GM19468 (cell line): ENCODE data around the gene TPD52L2.
"Not testable (repeated sequence)": the region's sequence is repeated elsewhere in the genome, so short reads cannot be mapped to it uniquely, and the experiment has no call there.

ENCODE experiments used
- ATAC-seq: cut with Tn5 transposase; IDR thresholded peaks from one replicate; pipeline ENCODE4 v1.9.1; 2021; ENCODE audit warnings: mild to moderate bottlenecking, moderate library complexity, moderate number of reproducible peaks; ENCODE audit not compliant: unreplicated experiment; ENCODE audit errors: extremely low read depth

Gene TPD52L2

DNA sequence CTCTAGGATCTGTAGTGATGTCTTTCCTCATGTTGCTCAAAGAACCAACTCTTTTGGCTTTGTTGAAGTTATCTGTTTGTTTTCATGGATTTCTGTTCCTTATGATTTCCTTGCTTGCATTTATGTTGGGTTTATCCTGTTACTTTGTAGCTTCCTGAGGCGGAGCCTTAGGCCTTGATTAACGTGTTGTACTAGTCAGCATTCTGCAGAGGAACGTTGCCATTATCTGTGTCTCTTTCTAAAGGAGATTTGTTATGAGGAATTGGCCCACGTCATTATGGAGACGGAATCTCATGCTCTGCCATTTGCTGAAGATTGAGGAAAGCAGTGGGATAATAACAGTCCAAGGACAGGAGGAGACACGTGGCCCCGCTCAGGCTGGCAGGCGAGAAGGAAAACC lies 61.2 kb downstream of the TPD52L2 start:
- no peak for ATAC-seq

DNA sequence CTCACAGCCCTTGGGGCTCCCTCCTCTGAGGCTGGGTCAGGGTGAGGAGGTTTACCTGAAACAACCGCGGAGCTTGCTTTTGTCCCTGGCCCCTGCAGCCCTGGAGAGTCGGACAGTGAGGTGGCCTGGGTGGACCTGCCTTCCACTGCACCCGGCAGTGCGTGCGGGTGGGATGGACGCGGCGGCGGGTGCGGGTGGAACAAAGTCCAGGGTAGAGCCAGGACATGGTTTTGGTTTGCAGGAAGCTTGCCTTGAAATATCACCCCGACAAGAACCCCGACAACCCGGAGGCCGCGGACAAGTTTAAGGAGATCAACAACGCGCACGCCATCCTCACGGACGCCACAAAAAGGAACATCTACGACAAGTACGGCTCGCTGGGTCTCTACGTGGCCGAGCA lies 64.0 kb downstream of the TPD52L2 start:
- no peak for ATAC-seq

DNA sequence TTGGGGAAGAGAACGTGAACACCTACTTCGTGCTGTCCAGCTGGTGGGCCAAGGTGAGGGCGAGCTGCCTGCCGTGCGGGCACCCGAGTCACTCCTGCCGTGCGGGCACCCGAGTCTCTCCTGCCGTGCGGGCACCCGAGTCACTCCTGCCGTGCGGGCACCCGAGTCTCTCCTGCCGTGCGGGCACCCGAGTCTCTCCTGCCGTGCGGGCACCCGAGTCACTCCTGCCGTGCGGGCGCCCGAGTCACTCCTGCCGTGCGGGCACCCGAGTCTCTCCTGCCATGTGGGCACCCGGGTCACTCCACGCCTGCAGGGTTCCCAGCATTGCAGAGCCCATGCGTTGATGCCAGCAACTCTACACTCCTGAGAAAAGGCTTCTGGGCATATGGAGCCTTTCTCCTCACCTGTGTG lies 64.4 kb downstream of the TPD52L2 start:
- ATAC-seq = not testable (repeated sequence)

DNA sequence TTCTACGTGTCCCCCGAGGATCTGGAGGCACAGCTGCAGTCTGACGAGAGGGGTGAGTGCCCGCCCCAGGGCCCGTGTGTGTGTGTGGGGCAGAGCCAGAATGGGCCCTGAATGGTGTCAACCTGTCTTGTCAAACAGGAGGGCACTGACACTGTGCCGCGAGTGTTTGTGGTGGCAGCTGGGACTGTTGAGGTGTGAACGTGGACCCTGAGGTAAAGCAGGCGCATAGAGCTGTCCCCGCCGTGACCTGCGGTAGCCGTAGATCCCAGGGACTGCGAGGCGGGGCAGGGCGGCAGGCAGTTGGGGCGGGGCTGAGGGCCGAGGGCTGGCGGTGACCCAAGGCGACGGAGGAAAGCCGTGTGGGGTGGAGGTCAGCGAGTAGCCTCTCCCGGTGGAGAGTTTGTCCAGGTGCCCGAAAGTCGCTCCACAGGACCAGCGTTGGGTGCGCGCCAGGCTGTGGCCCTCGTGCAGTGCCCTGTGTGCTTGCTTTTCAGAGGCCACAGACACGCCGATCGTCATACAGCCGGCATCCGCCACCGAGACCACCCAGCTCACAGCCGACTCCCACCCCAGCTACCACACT lies 66.0 kb downstream of the TPD52L2 start:
- ATAC-seq = no peak

DNA sequence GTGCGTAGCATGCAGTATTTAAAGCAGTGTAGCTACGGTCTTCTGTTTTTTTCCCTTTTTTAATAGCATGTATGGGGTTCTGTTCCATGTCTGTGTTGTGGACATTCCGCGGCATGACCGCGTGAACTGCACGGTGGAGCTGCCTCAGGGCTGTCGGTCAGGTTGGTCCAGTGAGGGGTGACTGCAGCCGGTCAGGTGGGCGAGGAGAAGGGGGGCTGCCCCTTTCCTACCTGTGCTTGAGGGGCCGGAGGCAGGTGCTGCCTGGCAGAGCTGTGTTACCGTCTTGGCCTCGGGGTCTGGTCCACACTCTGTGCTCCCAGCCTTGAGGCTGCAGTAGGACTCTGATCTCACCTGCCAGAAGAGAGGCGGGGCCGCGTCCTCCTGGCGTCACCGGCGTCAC lies 66.7 kb downstream of the TPD52L2 start:
- no peak for ATAC-seq

DNA sequence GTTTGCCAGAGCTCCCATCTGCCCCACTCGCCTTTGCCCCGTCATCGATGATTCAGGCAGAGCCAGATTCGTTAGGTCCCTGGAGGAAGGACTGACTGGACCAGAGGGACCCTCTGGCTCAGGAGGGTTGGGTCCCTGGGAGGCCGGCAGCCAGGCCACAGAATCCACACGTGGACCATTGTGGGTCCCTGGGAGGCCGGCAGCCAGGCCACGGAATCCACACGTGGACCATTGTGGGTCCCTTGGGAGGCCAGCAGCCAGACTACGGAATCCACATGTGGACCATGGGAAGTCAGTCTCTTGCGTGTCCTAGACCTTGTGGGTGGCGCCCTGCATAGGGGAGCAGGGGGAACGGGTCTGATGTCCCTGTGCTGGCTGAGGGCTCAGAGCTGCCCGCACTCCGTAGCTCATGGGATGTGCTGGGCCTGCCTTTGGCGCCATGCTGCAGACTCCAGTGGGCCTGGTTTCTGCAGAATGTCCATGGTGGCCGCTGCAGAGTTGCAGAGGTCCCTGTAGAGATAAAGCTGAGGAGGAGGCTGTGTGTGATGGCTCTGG lies 67.6 kb downstream of the TPD52L2 start:
- no peak for ATAC-seq

DNA sequence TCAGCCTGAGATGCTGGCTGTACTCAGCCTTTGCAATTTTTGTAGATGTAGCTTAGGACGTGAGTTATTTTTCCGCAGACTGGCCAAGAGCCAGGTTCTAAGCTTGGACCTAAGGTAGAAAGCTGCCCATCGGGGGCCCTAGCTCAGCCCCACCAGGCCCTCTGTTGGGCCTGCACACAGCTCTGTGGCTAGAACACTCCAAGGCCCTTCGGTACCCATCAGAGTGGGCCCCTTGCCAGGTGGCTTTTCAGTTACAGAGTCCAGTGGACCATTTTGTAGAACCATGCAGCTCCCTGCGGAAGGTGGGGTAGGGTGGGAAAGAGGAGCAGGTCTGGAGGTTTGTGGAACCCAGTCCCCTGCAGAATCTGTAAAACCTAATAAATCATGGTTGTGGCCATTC lies 68.6 kb downstream of the TPD52L2 start:
- ATAC-seq = no peak

DNA sequence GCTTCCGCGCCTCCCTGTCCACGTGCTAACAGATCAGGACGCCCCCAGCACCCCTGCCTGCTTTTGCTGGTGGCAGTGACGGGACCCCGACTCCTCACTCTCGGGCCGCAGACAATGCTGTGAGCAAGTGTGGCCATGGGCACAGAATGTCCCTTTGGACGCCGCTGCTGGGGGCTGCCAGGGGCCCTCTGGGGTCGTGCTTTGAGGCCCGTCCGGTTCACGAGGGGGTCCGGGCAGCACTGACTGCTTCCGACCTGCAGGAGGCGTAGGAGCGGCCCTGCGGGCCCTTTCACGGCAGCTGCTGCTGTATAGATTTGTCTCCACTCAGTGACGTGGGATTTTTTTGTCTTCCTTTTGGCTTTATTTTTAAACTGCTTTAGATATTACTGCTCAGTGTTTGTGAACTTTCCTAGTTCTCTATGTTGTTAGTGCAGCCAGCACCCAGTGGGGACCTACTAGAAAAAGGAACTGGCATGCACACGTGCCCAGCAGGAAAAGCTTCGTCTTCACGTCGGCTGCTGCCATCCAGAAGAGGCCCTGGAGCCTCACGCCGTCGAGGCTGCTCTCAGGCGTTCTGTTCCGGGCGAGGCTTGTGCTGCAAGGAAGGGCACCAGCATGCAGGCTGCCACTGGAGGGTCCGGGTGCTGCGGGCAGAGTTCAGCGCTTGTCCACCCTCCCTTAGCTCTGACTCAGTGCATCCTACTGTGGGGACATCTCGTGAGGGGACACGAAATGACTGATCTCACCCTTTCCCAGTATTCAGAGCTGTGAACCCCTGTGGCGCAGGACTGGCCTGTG lies 69.4 kb downstream of the TPD52L2 start:
- ATAC-seq = no peak

DNA sequence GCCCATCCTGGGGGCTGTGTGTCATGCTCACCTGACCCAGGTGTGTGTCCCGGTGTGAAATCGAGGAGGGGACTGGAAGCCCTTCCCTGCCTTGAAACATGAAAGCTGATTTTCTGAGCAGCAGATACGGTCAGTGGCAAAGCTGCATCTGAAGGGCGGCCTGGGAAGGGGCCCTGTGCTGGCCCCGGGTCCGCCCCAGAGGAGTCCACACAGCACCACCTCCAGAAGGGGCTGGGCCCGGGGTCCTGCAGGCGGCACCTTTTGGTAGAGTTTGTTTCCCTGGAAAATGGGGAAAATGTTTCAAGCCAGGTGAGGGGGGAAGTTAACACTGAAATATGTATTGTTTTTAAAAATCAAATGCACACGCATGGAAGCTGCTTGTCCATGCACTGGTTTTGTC lies 70.4 kb downstream of the TPD52L2 start:
- ATAC-seq = no peak

DNA sequence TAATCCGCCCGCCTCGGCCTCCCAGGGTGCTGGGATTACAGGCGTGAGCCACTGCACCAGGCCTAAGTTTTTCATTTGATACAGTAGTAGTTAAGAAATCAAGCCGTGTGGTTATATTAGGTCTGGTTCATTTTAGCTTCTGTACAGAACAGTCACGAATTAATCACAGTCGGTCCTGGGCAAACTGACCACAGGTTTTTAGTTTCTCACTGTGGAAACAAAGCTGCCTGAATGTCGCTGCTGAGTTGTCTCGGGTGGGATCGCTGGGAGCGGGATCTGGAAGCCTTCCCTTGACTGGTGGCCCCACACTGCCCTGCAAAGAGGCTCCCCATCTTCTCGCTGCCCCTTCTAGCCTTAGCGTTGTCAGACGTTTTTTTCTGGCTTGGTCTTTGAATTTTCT lies 72.5 kb downstream of the TPD52L2 start:
- no peak for ATAC-seq

DNA sequence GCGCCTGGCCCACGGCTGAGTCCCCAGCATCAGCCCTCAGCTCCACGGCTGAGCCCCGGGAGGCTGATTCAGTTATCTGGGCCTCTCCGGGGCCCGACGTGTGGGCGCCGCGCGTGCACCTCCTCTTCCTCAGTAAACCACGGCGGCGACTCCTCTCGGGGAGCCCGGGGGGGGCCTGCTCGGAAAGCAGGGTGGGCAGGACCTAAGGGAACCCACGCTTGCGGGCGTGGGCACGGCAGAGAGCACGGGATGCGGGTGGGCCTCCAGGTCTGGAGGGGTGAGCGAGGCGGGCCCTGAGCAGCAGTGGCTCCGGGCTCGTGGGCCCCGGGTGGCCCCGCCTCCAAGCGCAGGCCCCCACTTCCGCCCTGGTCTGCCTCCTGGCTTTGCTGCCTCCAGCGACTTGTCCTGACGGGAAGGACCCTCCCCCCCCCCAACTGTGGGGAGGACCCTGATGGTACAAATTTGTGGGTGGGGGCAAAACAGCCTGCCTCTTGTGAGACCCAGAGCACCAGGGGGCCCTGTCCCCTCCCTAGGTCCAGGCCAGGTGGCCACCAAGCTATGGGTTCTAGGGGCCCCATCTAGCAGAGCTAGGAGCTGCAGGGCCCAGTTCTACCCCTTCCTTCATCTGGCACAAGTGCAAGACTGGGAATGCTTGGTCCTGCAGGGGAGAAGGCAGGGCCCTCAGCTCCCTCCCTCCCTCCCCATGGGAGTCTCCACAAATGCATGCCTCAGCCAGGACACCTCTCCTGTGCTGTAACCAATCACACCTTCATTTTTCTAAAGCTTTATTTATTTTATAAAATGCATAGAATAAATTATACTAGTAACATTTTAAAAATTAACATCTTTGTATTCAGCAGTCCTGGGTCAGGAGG lies 74.2 kb downstream of the TPD52L2 start:
- no peak for ATAC-seq

DNA sequence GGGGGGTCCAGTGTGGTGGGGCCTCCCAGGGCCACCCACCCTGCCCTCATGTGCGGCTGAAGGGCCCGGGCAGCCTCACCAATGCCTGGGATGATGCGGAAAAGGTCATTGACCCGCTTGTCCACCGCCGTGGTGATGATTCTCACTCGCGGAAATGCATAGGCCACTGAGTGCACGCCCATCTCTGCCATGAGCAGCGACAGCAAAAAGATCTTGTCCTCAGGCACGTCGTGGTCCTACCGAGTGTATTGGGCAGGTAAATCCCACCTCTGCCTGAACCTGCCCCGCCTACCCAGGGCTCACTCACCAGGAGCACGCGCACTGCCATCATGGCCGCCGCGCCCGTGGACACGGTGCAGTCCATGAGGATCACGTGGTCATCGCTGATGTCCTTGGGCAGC lies 75.0 kb downstream of the TPD52L2 start:
- no peak for ATAC-seq

DNA sequence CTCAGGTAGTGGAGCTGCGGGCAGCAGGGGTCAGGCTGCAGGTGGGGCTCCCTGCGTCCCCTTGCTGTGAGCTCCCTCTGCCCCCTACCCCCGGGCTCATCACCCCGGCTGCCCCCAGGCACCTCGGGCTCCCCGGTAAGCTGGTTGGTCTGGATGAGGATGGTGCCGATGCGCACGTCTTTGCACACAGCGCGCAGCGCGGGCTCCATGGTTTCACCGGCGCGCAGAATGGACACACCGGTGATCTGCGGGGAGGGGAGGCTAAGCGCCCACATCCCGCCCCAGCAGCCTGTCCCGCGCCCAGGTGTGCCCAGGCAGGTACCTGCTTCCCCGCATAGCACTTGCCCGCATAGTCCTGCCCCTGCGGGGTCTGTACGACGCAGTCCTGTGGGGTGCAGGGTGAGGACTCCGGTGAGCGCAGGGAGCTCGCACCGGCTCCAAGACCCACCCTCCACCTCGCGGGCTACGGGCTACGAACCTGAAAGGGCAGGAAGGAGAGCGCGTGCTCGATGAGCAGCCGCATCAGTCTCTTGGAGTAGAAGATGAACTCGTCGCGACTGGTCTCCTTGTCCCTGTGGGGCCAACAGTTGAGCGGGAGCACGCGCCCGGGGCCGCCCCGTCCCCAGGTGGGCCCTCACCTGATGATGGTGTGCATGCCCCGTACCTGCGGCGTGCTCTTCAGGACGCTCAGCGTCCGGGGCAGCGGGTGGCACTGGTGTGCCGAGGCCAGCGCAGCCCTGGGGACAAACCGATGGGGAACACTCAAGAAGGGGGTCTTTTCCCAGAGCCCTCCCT lies 75.6 kb downstream of the TPD52L2 start:
- ATAC-seq = no peak
